ENCODE measurements around the gene OR6X1. TPM values are rescaled to one million over a fixed set of nuclear protein-coding genes. Genes with fewer than 3 reads are reported as not detected.

The OR6X1 gene
- total and polyA plus RNA-seq, 2 donors (not counting 1 experiment from before 2014, with no cell fraction given) = not detected

DNA sequence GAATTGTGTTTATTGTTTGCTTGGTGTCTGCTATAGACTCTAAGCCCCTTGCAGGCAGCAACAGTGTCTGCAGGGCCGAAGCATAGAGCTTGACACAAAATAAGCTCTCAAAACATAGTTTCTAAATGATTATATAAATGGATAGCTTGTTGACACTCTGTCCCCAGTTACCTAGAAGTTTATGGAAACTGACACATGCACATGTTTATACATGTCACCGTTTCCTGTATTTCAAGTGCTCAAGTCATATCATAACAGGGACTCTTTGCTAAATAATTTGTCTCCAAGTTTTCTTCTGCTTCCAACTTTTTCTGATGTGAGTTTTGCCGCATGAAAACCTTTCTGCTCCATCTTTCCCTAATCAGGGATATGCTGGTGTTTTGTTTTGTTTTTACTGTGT, 3.7 kb upstream of the OR6X1 start:
- peaks cover 6% of the 10 kb centered on the region for H3K4me1 Mint-ChIP-seq
- no peak overlapping the region for H3K9ac ChIP-seq (ENCODE audit: low read length)
- ChIA-PET POLR2A (no interaction called here), CTCF (no interaction called here)
- no peak overlapping the region for H3K4me3 ChIP-seq (ENCODE audit: control extremely low read depth in 1 of 5, extremely low read depth in 1 of 5, insufficient read depth in 1 of 5, low read depth in 2 of 5, low read length in 4 of 5)
- no peak overlapping the region for H2AFZ ChIP-seq (ENCODE audit: insufficient read depth, low read depth, low read length, poor library complexity, severe bottlenecking)
- peaks cover 0 to 2% (median 0%) of the 10 kb centered on the region in 4 experiments for H3K27me3 ChIP-seq (replicated peaks in 1 of 4; ENCODE audit: control extremely low read depth in 1 of 4, control insufficient read depth in 3 of 4, insufficient read depth in 4 of 4, low read length in 3 of 4)
- no peaks in the 10 kb centered on the region for H3K36me3 ChIP-seq (replicated peaks in 1 of 2; ENCODE audit: control extremely low read depth in 1 of 2, control insufficient read depth in 1 of 2, extremely low read depth in 1 of 2, insufficient read depth in 2 of 2, low read length in 1 of 2)
- H4K20me1 ChIP-seq (ENCODE audit: control insufficient read depth, insufficient read depth, low read length, poor library complexity, severe bottlenecking) = no peaks in the 10 kb centered on the region
- peaks cover 5% of the 10 kb centered on the region for H3K27me3 Mint-ChIP-seq
- H3K4me1 ChIP-seq (ENCODE audit: control insufficient read depth in 2 of 2, insufficient read depth in 2 of 2, low read length in 2 of 2) = no peaks in the 10 kb centered on the region
- DNase-seq (no peak), ATAC-seq (ENCODE audit: low read depth) (no peak)
- no peak overlapping the region for H3K4me3 Mint-ChIP-seq
- no peak overlapping the region for H3K27ac ChIP-seq (ENCODE audit: low read length in 2 of 2)
- intact Hi-C loops (cut with micrococcal nuclease) = no loop called here
- no peak overlapping the region for H3K27ac Mint-ChIP-seq
- H3K79me2 ChIP-seq (ENCODE audit: control insufficient read depth, insufficient read depth, low read length) = no peaks in the 10 kb centered on the region
- no peak for TF ChIP-seq EZH2 (IDR thresholded peaks at IDR 0.05; ENCODE audit: borderline replicate concordance, insufficient read depth, low read depth, low read length, poor library complexity, severe bottlenecking)
- TF ChIP-seq CTCF (IDR thresholded peaks at IDR 0.05) = no peak
- H3K4me2 ChIP-seq (replicated peaks; ENCODE audit: low read depth, low read length, poor library complexity, severe bottlenecking) = no peak overlapping the region
- WGBS (ENCODE audit: insufficient coverage) = no CpG with 5 or more reads among the region's 3 CpGs
- H3K9me3 ChIP-seq (ENCODE audit: control extremely low read depth in 1 of 3, control insufficient read depth in 2 of 3, insufficient read depth in 1 of 3, low read length in 2 of 3) = peaks cover 4 to 12% (median 9%) of the 10 kb centered on the region in 3 donors
- peaks cover 8% of the 10 kb centered on the region for H3K9me3 Mint-ChIP-seq (ENCODE audit: insufficient read depth)

GRCh38 chr11:123755813-123756212, 1.5 kb upstream of the OR6X1 start:
- H3K9me3 Mint-ChIP-seq (ENCODE audit: insufficient read depth) = no peaks in the 10 kb centered on the region
- peaks cover 0 to 2% (median 0%) of the 10 kb centered on the region in 4 experiments for H3K27me3 ChIP-seq (replicated peaks in 1 of 4; ENCODE audit: control extremely low read depth in 1 of 4, control insufficient read depth in 3 of 4, insufficient read depth in 4 of 4, low read length in 3 of 4)
- DNase-seq (no peak), ATAC-seq (ENCODE audit: low read depth) (no peak)
- H3K36me3 ChIP-seq (replicated peaks in 1 of 2; ENCODE audit: control extremely low read depth in 1 of 2, control insufficient read depth in 1 of 2, extremely low read depth in 1 of 2, insufficient read depth in 2 of 2, low read length in 1 of 2) = no peaks in the 10 kb centered on the region
- TF ChIP-seq EZH2 (IDR thresholded peaks at IDR 0.05; ENCODE audit: borderline replicate concordance, insufficient read depth, low read depth, low read length, poor library complexity, severe bottlenecking) (no peak), CTCF (IDR thresholded peaks at IDR 0.05) (no peak)
- peaks cover 22% of the 10 kb centered on the region for H3K27me3 Mint-ChIP-seq
- intact Hi-C loops (cut with micrococcal nuclease) = no loop called here
- no peaks in the 10 kb centered on the region for H4K20me1 ChIP-seq (ENCODE audit: control insufficient read depth, insufficient read depth, low read length, poor library complexity, severe bottlenecking)
- 100% methylated on average over 1 of the region's 3 CpGs for WGBS (ENCODE audit: insufficient coverage)
- ChIA-PET POLR2A (no interaction called here), CTCF (no interaction called here)
- no peak overlapping the region for H3K4me2 ChIP-seq (replicated peaks; ENCODE audit: low read depth, low read length, poor library complexity, severe bottlenecking)
- no peaks in the 10 kb centered on the region for H3K79me2 ChIP-seq (ENCODE audit: control insufficient read depth, insufficient read depth, low read length)
- H2AFZ ChIP-seq (ENCODE audit: insufficient read depth, low read depth, low read length, poor library complexity, severe bottlenecking) = no peak overlapping the region
- no peaks in the 10 kb centered on the region for H3K4me1 ChIP-seq (ENCODE audit: control insufficient read depth in 2 of 2, insufficient read depth in 2 of 2, low read length in 2 of 2)
- no peak overlapping the region for H3K4me3 Mint-ChIP-seq
- H3K9me3 ChIP-seq (ENCODE audit: control extremely low read depth in 1 of 3, control insufficient read depth in 2 of 3, insufficient read depth in 1 of 3, low read length in 2 of 3) = no peaks in the 10 kb centered on the region
- H3K4me1 Mint-ChIP-seq = peaks cover 6% of the 10 kb centered on the region
- H3K27ac ChIP-seq (ENCODE audit: low read length in 2 of 2) = no peak overlapping the region
- H3K4me3 ChIP-seq (ENCODE audit: control extremely low read depth in 1 of 5, extremely low read depth in 1 of 5, insufficient read depth in 1 of 5, low read depth in 2 of 5, low read length in 4 of 5) = no peak overlapping the region
- H3K9ac ChIP-seq (ENCODE audit: low read length) = no peak overlapping the region
- H3K27ac Mint-ChIP-seq = no peak overlapping the region

Data from B cell (primary cell).